HCT116 (cell line): ENCODE measurements around the gene FHL3.

Experiments
- CEBPB ChIP-seq: IDR thresholded peaks from 2 replicates; pipeline ENCODE4 v1.6.1; 2012; ENCODE audit warnings: low read depth
- POLR2A ChIP-seq: IDR thresholded peaks from 2 replicates; pipeline ENCODE4 v1.7.0; 2011; ENCODE audit warnings: borderline replicate concordance; ENCODE audit not compliant: insufficient read depth, insufficient read length; ENCODE audit errors: extremely low read depth
- POLR2AphosphoS5 ChIP-seq: IDR thresholded peaks from 2 replicates; pipeline ENCODE4 v1.6.1; 2011; ENCODE audit warnings: mild to moderate bottlenecking, low read depth, low read length, moderate library complexity
- SP1 ChIP-seq: IDR thresholded peaks from 2 replicates; pipeline ENCODE4 v1.6.1; 2012; ENCODE audit warnings: low read depth
- TF ChIP-seq, protein P1 (sequence below), 3 experiments: fragments of 200-600 bp in 1 of 3; sonication (generic) in 1 of 3; IDR thresholded peaks in 2 of 3; conservative IDR thresholded peaks in 1 of 3; 2 replicates each; pipeline ENCODE4 v1.5.1; 2012 to 2017; ENCODE audit warnings: low read depth in 2 of 3, low read length in 2 of 3, antibody characterized with exemption in 1 of 3, borderline replicate concordance in 1 of 3, control low read depth in 1 of 3, mild to moderate bottlenecking in 1 of 3, mixed read lengths in 1 of 3, mixed run types in 1 of 3, moderate library complexity in 1 of 3; ENCODE audit not compliant: insufficient read depth in 1 of 3
- TF ChIP-seq, protein P2 (sequence below): IDR thresholded peaks from 2 replicates; pipeline ENCODE4 v1.6.1; 2012

DNA sequence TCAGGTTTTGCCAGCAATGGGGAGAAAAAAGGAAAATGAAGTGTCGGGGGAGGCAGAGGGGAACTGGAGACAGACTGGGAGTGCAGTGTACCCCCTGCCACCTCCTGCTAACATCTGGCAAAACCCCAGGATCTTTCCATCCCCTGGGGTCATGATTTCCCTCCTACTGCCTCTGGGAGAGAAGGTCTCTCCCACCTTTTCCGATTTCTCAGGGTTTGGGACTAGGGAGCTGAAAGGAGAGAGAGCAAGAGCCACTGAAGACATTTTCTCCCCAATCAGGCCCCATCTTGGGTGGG is 5.1 kb downstream of the FHL3 start:
- TF ChIP-seq SP1 (no peak), POLR2A (no peak), CEBPB (no peak), POLR2AphosphoS5 (no peak)
- TF ChIP-seq, protein P1, sequence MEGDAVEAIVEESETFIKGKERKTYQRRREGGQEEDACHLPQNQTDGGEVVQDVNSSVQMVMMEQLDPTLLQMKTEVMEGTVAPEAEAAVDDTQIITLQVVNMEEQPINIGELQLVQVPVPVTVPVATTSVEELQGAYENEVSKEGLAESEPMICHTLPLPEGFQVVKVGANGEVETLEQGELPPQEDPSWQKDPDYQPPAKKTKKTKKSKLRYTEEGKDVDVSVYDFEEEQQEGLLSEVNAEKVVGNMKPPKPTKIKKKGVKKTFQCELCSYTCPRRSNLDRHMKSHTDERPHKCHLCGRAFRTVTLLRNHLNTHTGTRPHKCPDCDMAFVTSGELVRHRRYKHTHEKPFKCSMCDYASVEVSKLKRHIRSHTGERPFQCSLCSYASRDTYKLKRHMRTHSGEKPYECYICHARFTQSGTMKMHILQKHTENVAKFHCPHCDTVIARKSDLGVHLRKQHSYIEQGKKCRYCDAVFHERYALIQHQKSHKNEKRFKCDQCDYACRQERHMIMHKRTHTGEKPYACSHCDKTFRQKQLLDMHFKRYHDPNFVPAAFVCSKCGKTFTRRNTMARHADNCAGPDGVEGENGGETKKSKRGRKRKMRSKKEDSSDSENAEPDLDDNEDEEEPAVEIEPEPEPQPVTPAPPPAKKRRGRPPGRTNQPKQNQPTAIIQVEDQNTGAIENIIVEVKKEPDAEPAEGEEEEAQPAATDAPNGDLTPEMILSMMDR (IDR thresholded peaks at IDR 0.05 in 2 of 3, conservative IDR thresholded peaks at IDR 0.05 in 1 of 3; ENCODE audit: borderline replicate concordance in 1 of 3, insufficient read depth in 1 of 3, low read depth in 2 of 3, low read length in 2 of 3), result no peak
- TF ChIP-seq, protein P2, sequence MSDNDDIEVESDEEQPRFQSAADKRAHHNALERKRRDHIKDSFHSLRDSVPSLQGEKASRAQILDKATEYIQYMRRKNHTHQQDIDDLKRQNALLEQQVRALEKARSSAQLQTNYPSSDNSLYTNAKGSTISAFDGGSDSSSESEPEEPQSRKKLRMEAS, result no peak
